ENCODE measurements around the gene MAN1C1. TPM values are rescaled to one million over a fixed set of nuclear protein-coding genes. Genes with fewer than 3 reads are reported as not detected.
"Not testable (repeated sequence)": the region's sequence is repeated elsewhere in the genome, so short reads cannot be mapped to it uniquely, and the experiment has no call there.

Gene MAN1C1
- total RNA-seq, 1 experiment from 2014 or later: 0.40 TPM

- no peak for DNase-seq (ENCODE audit: low read depth, low spot score)
- in situ Hi-C loops (cut with HindIII; ENCODE audit: low pct_unique_long_range_greater_than_20kb, low sequenced_read_pairs): no loop called here
These were observed 113.4 kb downstream of the MAN1C1 start for GRCh38 chr1:25729790-25730644.

- no peak for DNase-seq (ENCODE audit: low read depth, low spot score)
- in situ Hi-C loops (cut with HindIII; ENCODE audit: low pct_unique_long_range_greater_than_20kb, low sequenced_read_pairs): no loop called here
These were observed 114.6 kb downstream of the MAN1C1 start for GRCh38 chr1:25731148-25731547.

- no peak for DNase-seq (ENCODE audit: low read depth, low spot score)
- in situ Hi-C loops (cut with HindIII; ENCODE audit: low pct_unique_long_range_greater_than_20kb, low sequenced_read_pairs): no loop called here
These were observed 115.2 kb downstream of the MAN1C1 start for GRCh38 chr1:25731626-25732370.

DNA sequence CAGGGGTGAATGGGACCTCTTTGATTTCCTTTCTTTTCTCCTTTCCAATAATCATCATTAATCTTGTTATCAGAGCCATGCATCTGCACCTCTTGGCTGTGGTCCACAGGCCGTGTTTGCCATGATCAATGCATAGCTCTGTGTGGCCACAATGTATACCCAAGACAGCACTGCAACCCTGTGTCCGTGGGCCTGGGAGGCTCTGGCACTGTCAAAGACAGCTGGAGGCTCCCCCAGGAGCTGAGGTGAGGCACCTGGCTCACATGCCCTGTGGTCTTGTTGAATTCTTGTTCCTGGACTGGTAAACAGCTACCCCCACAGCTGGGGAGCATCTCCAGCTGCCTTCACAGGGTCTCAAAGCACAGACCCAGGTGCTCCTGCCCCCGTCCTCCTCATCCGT is 116.2 kb downstream of the MAN1C1 start:
- DNase-seq (ENCODE audit: low read depth, low spot score): no peak
- in situ Hi-C loops (cut with HindIII; ENCODE audit: low pct_unique_long_range_greater_than_20kb, low sequenced_read_pairs): no loop called here

DNA sequence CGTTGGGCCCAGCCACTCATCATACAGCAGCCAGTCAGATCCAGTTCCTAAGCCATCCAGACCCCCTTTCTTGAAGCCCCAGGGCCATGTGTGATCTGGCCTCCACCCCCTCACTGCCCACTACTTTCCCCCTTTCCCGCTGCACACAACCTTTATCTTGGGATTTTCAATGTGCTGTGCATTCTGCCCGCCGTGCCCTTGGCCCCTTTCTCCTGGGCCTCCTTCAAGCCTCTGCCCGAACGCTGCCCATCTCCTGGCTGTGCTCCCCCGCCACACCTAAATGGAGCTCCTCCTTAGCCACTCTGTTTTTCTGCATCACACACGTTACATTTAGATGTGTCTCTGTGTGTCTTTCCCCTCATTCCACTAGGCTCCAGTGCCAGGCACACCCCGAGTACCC is 116.7 kb downstream of the MAN1C1 start:
- no peak for DNase-seq (ENCODE audit: low read depth, low spot score)
- in situ Hi-C loops (cut with HindIII; ENCODE audit: low pct_unique_long_range_greater_than_20kb, low sequenced_read_pairs): no loop called here

- DNase-seq (ENCODE audit: low read depth, low spot score); in situ Hi-C loops (cut with HindIII; ENCODE audit: low pct_unique_long_range_greater_than_20kb, low sequenced_read_pairs): not testable (repeated sequence)
These were observed 118.4 kb downstream of the MAN1C1 start for GRCh38 chr1:25734991-25735390.

DNA sequence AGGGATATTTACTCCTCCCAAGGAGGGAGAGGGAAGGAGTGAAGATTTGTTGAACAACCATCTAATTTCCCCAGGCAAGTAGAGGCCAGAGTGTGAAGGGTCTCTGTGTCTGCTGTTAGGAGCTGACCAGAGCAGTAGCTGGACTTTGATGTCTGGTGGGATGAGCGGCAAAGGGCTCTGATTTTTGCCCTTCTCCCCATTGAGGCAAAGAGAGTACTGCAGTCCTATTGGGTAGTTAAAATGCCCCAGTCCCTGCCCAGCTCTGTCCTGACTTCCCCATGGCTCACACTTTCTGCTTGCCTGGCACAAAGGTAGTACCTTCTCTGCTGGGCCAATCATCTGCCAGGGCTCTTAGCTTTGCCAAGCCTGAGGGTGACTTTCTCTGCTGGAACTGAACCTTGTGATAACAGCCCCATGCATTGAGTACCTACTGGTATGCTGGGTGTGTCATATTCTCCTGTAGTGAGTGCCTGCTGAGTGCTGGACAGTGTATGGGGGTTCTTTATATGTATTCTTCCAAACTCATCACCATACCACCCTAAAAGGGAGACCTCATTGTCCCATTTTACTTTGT is 119.5 kb downstream of the MAN1C1 start:
- in situ Hi-C loops (cut with HindIII; ENCODE audit: low pct_unique_long_range_greater_than_20kb, low sequenced_read_pairs): no loop called here
- DNase-seq (ENCODE audit: low read depth, low spot score): no peak

GRCh38 chr1:25737130-25737529 is 120.5 kb downstream of the MAN1C1 start:
- in situ Hi-C loops (cut with HindIII; ENCODE audit: low pct_unique_long_range_greater_than_20kb, low sequenced_read_pairs): no loop called here
- DNase-seq (ENCODE audit: low read depth, low spot score): no peak

GRCh38 chr1:25738499-25738898 is 121.9 kb downstream of the MAN1C1 start:
- no peak for DNase-seq (ENCODE audit: low read depth, low spot score)
- in situ Hi-C loops (cut with HindIII; ENCODE audit: low pct_unique_long_range_greater_than_20kb, low sequenced_read_pairs): no loop called here

- in situ Hi-C loops (cut with HindIII; ENCODE audit: low pct_unique_long_range_greater_than_20kb, low sequenced_read_pairs): no loop called here
- DNase-seq (ENCODE audit: low read depth, low spot score): no peak
These were observed 122.8 kb downstream of the MAN1C1 start for GRCh38 chr1:25739341-25739740.

- in situ Hi-C loops (cut with HindIII; ENCODE audit: low pct_unique_long_range_greater_than_20kb, low sequenced_read_pairs): no loop called here
- no peak for DNase-seq (ENCODE audit: low read depth, low spot score)
These were observed 123.5 kb downstream of the MAN1C1 start for GRCh38 chr1:25740071-25740470.

DNA sequence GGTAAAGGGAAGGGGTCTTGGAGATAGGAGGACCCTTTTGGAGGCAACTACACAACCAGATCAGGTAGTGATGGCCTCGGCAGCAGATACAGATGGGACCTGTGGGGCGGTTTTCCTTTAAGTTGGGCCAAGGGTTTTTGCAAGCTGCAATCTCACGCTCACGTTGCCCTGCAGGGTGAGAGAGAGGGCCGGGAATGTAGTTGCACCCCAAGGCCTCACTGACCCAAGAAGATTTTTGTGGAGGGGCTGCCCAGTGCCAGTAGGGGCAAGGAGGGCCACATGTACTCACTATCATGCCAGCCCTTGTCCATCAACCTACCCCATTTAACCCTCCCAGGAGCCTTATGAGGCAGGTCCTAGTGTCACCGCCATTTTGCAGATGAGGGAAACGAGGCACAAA is 125.7 kb downstream of the MAN1C1 start:
- in situ Hi-C loops (cut with HindIII; ENCODE audit: low pct_unique_long_range_greater_than_20kb, low sequenced_read_pairs): no loop called here
- DNase-seq (ENCODE audit: low read depth, low spot score): no peak

GRCh38 chr1:25743164-25744139 is 126.9 kb downstream of the MAN1C1 start:
- in situ Hi-C loops (cut with HindIII; ENCODE audit: low pct_unique_long_range_greater_than_20kb, low sequenced_read_pairs): no loop called here
- DNase-seq (ENCODE audit: low read depth, low spot score): peak; percentile 82

- DNase-seq (ENCODE audit: low read depth, low spot score): peak; percentile 76
- in situ Hi-C loops (cut with HindIII; ENCODE audit: low pct_unique_long_range_greater_than_20kb, low sequenced_read_pairs): no loop called here
These were observed 127.6 kb downstream of the MAN1C1 start for GRCh38 chr1:25744140-25744581.

- in situ Hi-C loops (cut with HindIII; ENCODE audit: low pct_unique_long_range_greater_than_20kb, low sequenced_read_pairs): no loop called here
- no peak for DNase-seq (ENCODE audit: low read depth, low spot score)
These were observed 128.2 kb downstream of the MAN1C1 start for GRCh38 chr1:25744636-25745425.

DNA sequence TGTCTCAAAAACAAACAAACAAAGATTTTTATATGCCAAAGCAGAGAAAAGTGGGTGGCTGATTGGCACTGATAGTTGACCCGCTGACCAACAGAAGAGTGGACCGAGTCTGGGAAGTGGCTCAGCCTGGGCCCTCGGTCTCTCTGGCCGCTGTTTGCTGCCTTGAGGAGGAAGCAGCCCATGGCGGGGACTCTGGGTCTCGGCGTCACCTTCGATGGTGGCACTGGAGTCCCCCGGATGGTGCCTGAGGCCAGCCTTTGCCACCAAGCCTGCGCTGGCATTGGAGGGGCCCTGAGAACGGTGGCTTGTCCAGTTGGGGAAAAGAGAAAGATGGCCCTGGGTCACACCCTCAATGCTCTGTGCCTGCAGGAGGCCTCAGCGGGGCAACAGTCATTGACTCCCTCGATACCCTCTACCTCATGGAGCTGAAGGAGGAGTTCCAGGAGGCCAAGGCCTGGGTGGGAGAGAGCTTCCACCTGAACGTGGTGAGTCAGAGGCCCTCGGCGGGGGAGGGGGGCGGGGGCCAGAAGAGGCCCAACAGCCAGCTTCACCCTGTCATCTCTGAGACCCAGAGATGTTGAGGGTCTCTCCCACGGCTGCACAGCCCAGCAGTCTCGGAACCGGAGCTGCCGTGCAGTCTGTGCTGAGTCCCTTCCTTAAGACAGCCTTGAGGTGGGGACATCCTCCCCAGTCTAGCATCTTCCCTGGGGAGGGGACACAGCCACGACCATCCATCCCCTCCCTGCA is 129.9 kb downstream of the MAN1C1 start:
- no peak for DNase-seq (ENCODE audit: low read depth, low spot score)
- in situ Hi-C loops (cut with HindIII; ENCODE audit: low pct_unique_long_range_greater_than_20kb, low sequenced_read_pairs): no loop called here

Measured in SK-MEL-5 (cell line).